PC-9 (cell line): ENCODE measurements around the gene STEAP4.

ENCODE experiments used
- EZH2 ChIP-seq: fragments of 200-600 bp; sonication (generic); IDR thresholded peaks from 2 replicates; pipeline ENCODE4 v1.8.0; 2017; ENCODE audit warnings: antibody characterized with exemption, low read depth
- TF ChIP-seq, protein P1 (sequence below): fragments of 200-600 bp; sonication (generic); conservative IDR thresholded peaks from 2 replicates; pipeline ENCODE4 v1.6.1; 2017; ENCODE audit warnings: mixed run types, antibody characterized with exemption, mild to moderate bottlenecking, moderate library complexity

DNA sequence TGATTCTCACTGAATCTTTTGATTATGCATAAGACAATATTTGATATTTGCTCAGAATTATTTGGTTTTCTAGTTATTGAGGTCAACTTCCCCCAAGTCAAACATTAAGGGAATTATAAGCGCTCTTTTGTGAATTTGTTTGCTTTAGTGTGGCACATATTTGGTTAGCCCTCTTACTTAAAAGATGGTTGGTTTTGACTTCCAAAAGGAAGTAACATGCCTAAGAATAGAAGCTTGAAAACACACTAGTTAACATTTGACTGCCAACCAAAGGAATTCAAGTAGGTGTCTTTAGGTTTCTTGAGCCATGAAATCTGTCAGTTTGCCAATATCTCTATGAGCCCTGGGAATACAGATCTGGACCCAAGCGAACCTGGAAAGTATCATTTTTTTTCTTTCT lies 24.9 kb downstream of the STEAP4 start:
- TF ChIP-seq, protein P1, sequence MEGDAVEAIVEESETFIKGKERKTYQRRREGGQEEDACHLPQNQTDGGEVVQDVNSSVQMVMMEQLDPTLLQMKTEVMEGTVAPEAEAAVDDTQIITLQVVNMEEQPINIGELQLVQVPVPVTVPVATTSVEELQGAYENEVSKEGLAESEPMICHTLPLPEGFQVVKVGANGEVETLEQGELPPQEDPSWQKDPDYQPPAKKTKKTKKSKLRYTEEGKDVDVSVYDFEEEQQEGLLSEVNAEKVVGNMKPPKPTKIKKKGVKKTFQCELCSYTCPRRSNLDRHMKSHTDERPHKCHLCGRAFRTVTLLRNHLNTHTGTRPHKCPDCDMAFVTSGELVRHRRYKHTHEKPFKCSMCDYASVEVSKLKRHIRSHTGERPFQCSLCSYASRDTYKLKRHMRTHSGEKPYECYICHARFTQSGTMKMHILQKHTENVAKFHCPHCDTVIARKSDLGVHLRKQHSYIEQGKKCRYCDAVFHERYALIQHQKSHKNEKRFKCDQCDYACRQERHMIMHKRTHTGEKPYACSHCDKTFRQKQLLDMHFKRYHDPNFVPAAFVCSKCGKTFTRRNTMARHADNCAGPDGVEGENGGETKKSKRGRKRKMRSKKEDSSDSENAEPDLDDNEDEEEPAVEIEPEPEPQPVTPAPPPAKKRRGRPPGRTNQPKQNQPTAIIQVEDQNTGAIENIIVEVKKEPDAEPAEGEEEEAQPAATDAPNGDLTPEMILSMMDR = no peak
- TF ChIP-seq EZH2 = no peak
